ENCODE measurements around the gene GPAT3.
"Not testable (repeated sequence)": the region's sequence is repeated elsewhere in the genome, so short reads cannot be mapped to it uniquely, and the experiment has no call there.

GPAT3 gene

GRCh38 chr4:83535520-83536361 is at the start of gene GPAT3:
GPAT3 (plus strand) TSS chr4:83536108; CDS start chr4:83536623, 515 bp downstream.
- DNase-seq = peak; percentile 62

- no peak for DNase-seq
Measured at GRCh38 chr4:83486457-83487129, 49.3 kb upstream of the GPAT3 start.

GRCh38 chr4:83489711-83490326 is 46.1 kb upstream of the GPAT3 start:
- no peak for DNase-seq

GRCh38 chr4:83490876-83491450 is 44.9 kb upstream of the GPAT3 start:
- no peak for DNase-seq

GRCh38 chr4:83496085-83496917 is 39.6 kb upstream of the GPAT3 start:
- not testable (repeated sequence) for DNase-seq

- no peak for DNase-seq
Measured at GRCh38 chr4:83498187-83498586, 37.7 kb upstream of the GPAT3 start.

GRCh38 chr4:83501671-83502070 is 34.2 kb upstream of the GPAT3 start:
- DNase-seq = not testable (repeated sequence)

- no peak for DNase-seq
Measured at GRCh38 chr4:83503974-83504373, 31.9 kb upstream of the GPAT3 start.

GRCh38 chr4:83504503-83504902 is 31.4 kb upstream of the GPAT3 start:
- no peak for DNase-seq

GRCh38 chr4:83504996-83505395 is 30.9 kb upstream of the GPAT3 start:
- DNase-seq = no peak

GRCh38 chr4:83509156-83509585 is 26.7 kb upstream of the GPAT3 start:
- not testable (repeated sequence) for DNase-seq

- DNase-seq = no peak
Measured at GRCh38 chr4:83510442-83510841, 25.5 kb upstream of the GPAT3 start.

GRCh38 chr4:83516042-83516772 is 19.7 kb upstream of the GPAT3 start:
- DNase-seq = no peak

GRCh38 chr4:83522239-83522638 is 13.7 kb upstream of the GPAT3 start:
- DNase-seq = no peak

- no peak for DNase-seq
Measured at GRCh38 chr4:83527671-83528070, 8.2 kb upstream of the GPAT3 start.

GRCh38 chr4:83536362-83537272 is 709 bp downstream of the GPAT3 start:
- no peak for DNase-seq

- no peak for DNase-seq
Measured at GRCh38 chr4:83542225-83542624, 6.3 kb downstream of the GPAT3 start.

- no peak for DNase-seq
Measured at GRCh38 chr4:83546786-83547185, 10.9 kb downstream of the GPAT3 start.

- peak; percentile 42 for DNase-seq
Measured at GRCh38 chr4:83548151-83548905, 12.4 kb downstream of the GPAT3 start.

- no peak for DNase-seq
Measured at GRCh38 chr4:83552083-83552482, 16.2 kb downstream of the GPAT3 start.

Data from femur (tissue), 1 donor.